ENCODE data around the gene GARNL3. TPM values are rescaled to one million over a fixed set of nuclear protein-coding genes. Genes with fewer than 3 reads are reported as not detected.

The GARNL3 gene
- total RNA-seq, 4 donors from 2014 or later, result 8.9 to 17.9 (median 12.2) TPM

GRCh38 chr9:127407492-127407843 is 142.9 kb downstream of the GARNL3 start:
- Histone ChIP-seq H3K4me3 (no peak overlapping the region), H3K4me1 (peaks cover 0 to 8% (median 0%) of the 10 kb centered on the region in 4 donors), H3K9me3 (no peaks in the 10 kb centered on the region), H3K36me3 (peaks cover 12 to 61% (median 40%) of the 10 kb centered on the region in 4 donors), H3K27ac (replicated peaks in 1 of 4) (no peak overlapping the region), H3K27me3 (no peaks in the 10 kb centered on the region)
- intact Hi-C loops (cut with DNase I), result no loop called here
- no peak for DNase-seq (ENCODE audit: extremely low spot score)
- 89% methylated on average over 6 of the region's 6 CpGs for WGBS
- TF ChIP-seq EP300 (IDR thresholded peaks at IDR 0.05) (no peak), CTCF (IDR thresholded peaks at IDR 0.05) (no peak), POLR2A (IDR thresholded peaks at IDR 0.05; ENCODE audit: low read depth) (no peak)

GRCh38 chr9:127411122-127411521 is 146.5 kb downstream of the GARNL3 start:
- intact Hi-C loops (cut with DNase I), result no loop called here
- H3K4me3 ChIP-seq, result no peak overlapping the region
- no peak for DNase-seq (ENCODE audit: extremely low spot score)
- H3K9me3 ChIP-seq, result no peaks in the 10 kb centered on the region
- H3K27me3 ChIP-seq, result no peaks in the 10 kb centered on the region
- peaks cover 0 to 24% (median 12%) of the 10 kb centered on the region in 4 donors for H3K36me3 ChIP-seq
- TF ChIP-seq POLR2A (IDR thresholded peaks at IDR 0.05; ENCODE audit: low read depth) (no peak), CTCF (IDR thresholded peaks at IDR 0.05) (no peak), POLR2AphosphoS5 (IDR thresholded peaks at IDR 0.05) (no peak), EP300 (IDR thresholded peaks at IDR 0.05) (no peak)
- no peak overlapping the region for H3K27ac ChIP-seq (replicated peaks in 1 of 4)
- H3K4me1 ChIP-seq, result peaks cover 0 to 9% (median 8%) of the 10 kb centered on the region in 4 donors
- WGBS, result 75% methylated on average over 4 of the region's 4 CpGs

- 90% methylated on average over 4 of the region's 4 CpGs for WGBS
- intact Hi-C loops (cut with DNase I), result no loop called here
- Histone ChIP-seq H3K9me3 (no peaks in the 10 kb centered on the region), H3K4me1 (peaks cover 0 to 19% (median 11%) of the 10 kb centered on the region in 4 donors), H3K4me3 (no peak overlapping the region), H3K27ac (replicated peaks in 1 of 4) (no peak overlapping the region), H3K36me3 (peaks cover 0 to 4% (median 0%) of the 10 kb centered on the region in 4 donors), H3K27me3 (no peaks in the 10 kb centered on the region)
- TF ChIP-seq CTCF (IDR thresholded peaks at IDR 0.05) (no peak), POLR2A (IDR thresholded peaks at IDR 0.05; ENCODE audit: low read depth) (no peak), EP300 (IDR thresholded peaks at IDR 0.05) (no peak), POLR2AphosphoS5 (IDR thresholded peaks at IDR 0.05) (no peak)
- no peak for DNase-seq (ENCODE audit: extremely low spot score)
Measured at GRCh38 chr9:127415141-127415540, 150.6 kb downstream of the GARNL3 start.

GRCh38 chr9:127415657-127416056 is 151.1 kb downstream of the GARNL3 start:
- no peak overlapping the region for H3K27ac ChIP-seq (replicated peaks in 1 of 4)
- H3K27me3 ChIP-seq, result no peaks in the 10 kb centered on the region
- peaks cover 0 to 4% (median 0%) of the 10 kb centered on the region in 4 donors for H3K36me3 ChIP-seq
- TF ChIP-seq CTCF (IDR thresholded peaks at IDR 0.05) (no peak), EP300 (IDR thresholded peaks at IDR 0.05) (no peak), POLR2A (IDR thresholded peaks at IDR 0.05; ENCODE audit: low read depth) (no peak), POLR2AphosphoS5 (IDR thresholded peaks at IDR 0.05) (no peak)
- peaks cover 0 to 19% (median 11%) of the 10 kb centered on the region in 4 donors for H3K4me1 ChIP-seq
- WGBS, result 67% methylated on average over 1 of the region's 1 CpG
- no peak for DNase-seq (ENCODE audit: extremely low spot score)
- no peaks in the 10 kb centered on the region for H3K9me3 ChIP-seq
- intact Hi-C loops (cut with DNase I), result no loop called here
- H3K4me3 ChIP-seq, result no peak overlapping the region
